ENCODE data around the gene ORM2. TPM values are rescaled to one million over a fixed set of nuclear protein-coding genes. Genes with fewer than 3 reads are reported as not detected.

Gene ORM2
- total RNA-seq, 2 donors from 2014 or later, result not detected

- H3K36me3 ChIP-seq, result peaks cover 33% of the 10 kb centered on the region
- H3K9me3 ChIP-seq, result no peaks in the 10 kb centered on the region
- DNase-seq (ENCODE audit: low spot score), result no peak
- no peak for TF ChIP-seq CTCF (IDR thresholded peaks at IDR 0.05)
- H3K27ac ChIP-seq, result no peak overlapping the region
- H3K4me3 ChIP-seq, result no peak overlapping the region
- H3K4me1 ChIP-seq, result no peaks in the 10 kb centered on the region
- no peaks in the 10 kb centered on the region for H3K27me3 ChIP-seq
These were observed 6.1 kb downstream of the ORM2 start for GRCh38 chr9:114335745-114336144.

GRCh38 chr9:114336157-114336556 lies 6.5 kb downstream of the ORM2 start:
- no peak overlapping the region for H3K4me3 ChIP-seq
- DNase-seq (ENCODE audit: low spot score), result no peak
- no peak overlapping the region for H3K27ac ChIP-seq
- no peaks in the 10 kb centered on the region for H3K4me1 ChIP-seq
- no peak for TF ChIP-seq CTCF (IDR thresholded peaks at IDR 0.05)
- peaks cover 37% of the 10 kb centered on the region for H3K36me3 ChIP-seq
- H3K27me3 ChIP-seq, result no peaks in the 10 kb centered on the region
- no peaks in the 10 kb centered on the region for H3K9me3 ChIP-seq

GRCh38 chr9:114336699-114337395 lies 7.2 kb downstream of the ORM2 start:
- no peaks in the 10 kb centered on the region for H3K9me3 ChIP-seq
- TF ChIP-seq CTCF (IDR thresholded peaks at IDR 0.05), result no peak
- DNase-seq (ENCODE audit: low spot score), result no peak
- H3K36me3 ChIP-seq, result peaks cover 43% of the 10 kb centered on the region
- no peaks in the 10 kb centered on the region for H3K4me1 ChIP-seq
- H3K4me3 ChIP-seq, result no peak overlapping the region
- no peak overlapping the region for H3K27ac ChIP-seq
- H3K27me3 ChIP-seq, result no peaks in the 10 kb centered on the region

DNA sequence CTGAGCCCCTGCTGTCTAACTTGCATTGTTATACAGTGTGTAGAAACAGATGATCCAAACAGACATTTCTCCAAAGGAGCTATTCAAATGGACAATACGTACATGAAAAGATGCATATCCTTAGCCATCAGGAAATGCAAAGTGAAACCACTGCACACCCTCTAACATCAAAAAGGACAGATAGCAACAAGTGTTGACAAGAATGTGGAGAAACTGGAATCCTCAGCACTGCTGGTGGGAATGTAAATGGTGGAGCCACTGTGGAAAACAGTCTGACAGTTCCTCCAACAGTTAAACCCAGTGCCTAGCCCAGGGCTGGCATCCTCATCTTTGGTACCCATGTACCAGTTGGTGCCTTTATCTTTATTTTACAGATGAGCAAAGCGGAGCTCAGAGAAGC lies 8.5 kb downstream of the ORM2 start:
- no peak for DNase-seq (ENCODE audit: low spot score)
- Histone ChIP-seq H3K9me3 (no peaks in the 10 kb centered on the region), H3K4me1 (no peaks in the 10 kb centered on the region), H3K4me3 (no peak overlapping the region), H3K36me3 (peaks cover 51% of the 10 kb centered on the region), H3K27ac (no peak overlapping the region), H3K27me3 (no peaks in the 10 kb centered on the region)
- TF ChIP-seq CTCF (IDR thresholded peaks at IDR 0.05), result no peak

DNA sequence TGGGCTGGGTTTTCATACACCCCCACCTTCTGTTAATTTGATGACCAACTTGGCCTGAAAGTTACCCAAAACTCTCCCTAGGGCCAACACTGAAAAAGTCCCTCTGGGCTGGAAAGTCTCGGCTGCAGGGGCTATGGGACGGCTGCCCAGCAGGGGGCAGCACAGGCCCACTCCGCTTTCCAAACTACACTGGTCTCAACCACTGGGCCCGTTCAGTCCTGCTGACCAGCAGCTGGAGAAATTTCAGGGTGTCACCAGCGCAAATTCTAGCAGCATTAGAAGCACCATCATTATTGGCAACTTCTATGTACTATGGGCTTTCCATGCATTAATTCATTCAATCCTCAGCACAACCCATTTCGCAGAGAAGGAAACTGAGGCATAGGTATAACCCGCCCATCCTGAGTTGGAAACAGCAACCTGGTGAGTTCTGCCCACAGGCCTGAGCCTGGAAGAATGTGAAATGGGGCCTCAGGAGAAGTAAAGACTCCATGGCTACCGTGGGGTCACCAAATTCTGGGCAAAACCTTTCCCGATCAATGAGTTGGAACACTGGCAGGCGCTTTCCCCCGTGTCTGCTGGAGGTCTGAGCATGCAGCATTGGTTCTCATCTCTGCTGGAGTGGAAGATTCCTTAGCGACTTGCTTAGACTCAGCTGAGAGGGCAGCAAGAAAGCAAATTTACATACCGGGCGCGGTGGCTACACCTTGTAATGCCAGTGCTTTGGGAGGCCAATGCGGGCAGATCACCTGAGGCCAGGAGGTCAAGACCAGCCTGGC lies 9.7 kb downstream of the ORM2 start:
- Histone ChIP-seq H3K27ac (no peak overlapping the region), H3K36me3 (peaks cover 62% of the 10 kb centered on the region), H3K9me3 (no peaks in the 10 kb centered on the region), H3K4me3 (no peak overlapping the region), H3K27me3 (no peaks in the 10 kb centered on the region), H3K4me1 (no peaks in the 10 kb centered on the region)
- peak; percentile 64 to 76 for TF ChIP-seq CTCF (IDR thresholded peaks at IDR 0.05)
- DNase-seq (ENCODE audit: low spot score), result no peak

Data from right atrium auricular region (tissue), 2 donors.